GM08714 (cell line): ENCODE measurements around the gene NR1H4.
"Not testable (repeated sequence)": the region's sequence is repeated elsewhere in the genome, so short reads cannot be mapped to it uniquely, and the experiment has no call there.

Source experiments
- H3K4me3 ChIP-seq: fragments of 200-500 bp; sonication (Bioruptor generic); 2 replicates; pipeline ENCODE4 v1.5.1; 2014; ENCODE audit warnings: mild to moderate bottlenecking, low read length, inconsistent platforms
- ZNF274 ChIP-seq: IDR thresholded peaks from 2 replicates; pipeline ENCODE4 v1.6.1; 2012; ENCODE audit warnings: mild to moderate bottlenecking, low read depth, low read length

NR1H4 gene

GRCh38 chr12:100473716-100474150 lies at the start of gene NR1H4:
Gene NR1H4 (plus strand): TSS chr12:100473866. CDS start chr12:100493324, 19,458 bp downstream.
- no peak for TF ChIP-seq ZNF274
- no peak within 1 kb of the TSS for H3K4me3 ChIP-seq

GRCh38 chr12:100426145-100426544 lies 47.5 kb upstream of the NR1H4 start:
- no peak for TF ChIP-seq ZNF274
- H3K4me3 ChIP-seq = no peak overlapping the region

GRCh38 chr12:100427078-100427477 lies 46.6 kb upstream of the NR1H4 start:
- H3K4me3 ChIP-seq = no peak overlapping the region
- TF ChIP-seq ZNF274 = no peak

- H3K4me3 ChIP-seq = not testable (repeated sequence)
These were observed 43.4 kb upstream of the NR1H4 start for GRCh38 chr12:100430251-100430650.

- TF ChIP-seq ZNF274 = no peak
- no peak overlapping the region for H3K4me3 ChIP-seq
These were observed 40.0 kb upstream of the NR1H4 start for GRCh38 chr12:100433701-100434100.

- TF ChIP-seq ZNF274 = no peak
- no peak overlapping the region for H3K4me3 ChIP-seq
These were observed 39.5 kb upstream of the NR1H4 start for GRCh38 chr12:100434177-100434576.

- no peak for TF ChIP-seq ZNF274
- H3K4me3 ChIP-seq = no peak overlapping the region
These were observed 37.7 kb upstream of the NR1H4 start for GRCh38 chr12:100435957-100436356.

- no peak overlapping the region for H3K4me3 ChIP-seq
- no peak for TF ChIP-seq ZNF274
These were observed 36.4 kb upstream of the NR1H4 start for GRCh38 chr12:100437038-100437841.

GRCh38 chr12:100439797-100440196 lies 33.9 kb upstream of the NR1H4 start:
- H3K4me3 ChIP-seq = no peak overlapping the region
- TF ChIP-seq ZNF274 = no peak

- no peak overlapping the region for H3K4me3 ChIP-seq
- TF ChIP-seq ZNF274 = no peak
These were observed 31.3 kb upstream of the NR1H4 start for GRCh38 chr12:100442403-100442802.

GRCh38 chr12:100443434-100443833 lies 30.2 kb upstream of the NR1H4 start:
- TF ChIP-seq ZNF274 = no peak
- H3K4me3 ChIP-seq = no peak overlapping the region

GRCh38 chr12:100445081-100445481 lies 28.6 kb upstream of the NR1H4 start:
- TF ChIP-seq ZNF274 = no peak
- H3K4me3 ChIP-seq = no peak overlapping the region

GRCh38 chr12:100447381-100447780 lies 26.3 kb upstream of the NR1H4 start:
- no peak for TF ChIP-seq ZNF274
- no peak overlapping the region for H3K4me3 ChIP-seq

GRCh38 chr12:100448656-100449055 lies 25.0 kb upstream of the NR1H4 start:
- no peak overlapping the region for H3K4me3 ChIP-seq
- no peak for TF ChIP-seq ZNF274

GRCh38 chr12:100450735-100451134 lies 22.9 kb upstream of the NR1H4 start:
- no peak overlapping the region for H3K4me3 ChIP-seq
- TF ChIP-seq ZNF274 = no peak

GRCh38 chr12:100453951-100454350 lies 19.7 kb upstream of the NR1H4 start:
- no peak overlapping the region for H3K4me3 ChIP-seq
- TF ChIP-seq ZNF274 = no peak
